Fibroblast of gingiva (primary cell): ENCODE data around the gene ZRANB3.
A peak's percentile ranks its signal among the peaks of the same experiment; 100 is the strongest.

Source experiments
- DNase-seq: peaks from one replicate; pipeline ENCODE4 v3.0.0-alpha.2; 2011; ENCODE audit warnings: low read depth

Gene ZRANB3

DNA sequence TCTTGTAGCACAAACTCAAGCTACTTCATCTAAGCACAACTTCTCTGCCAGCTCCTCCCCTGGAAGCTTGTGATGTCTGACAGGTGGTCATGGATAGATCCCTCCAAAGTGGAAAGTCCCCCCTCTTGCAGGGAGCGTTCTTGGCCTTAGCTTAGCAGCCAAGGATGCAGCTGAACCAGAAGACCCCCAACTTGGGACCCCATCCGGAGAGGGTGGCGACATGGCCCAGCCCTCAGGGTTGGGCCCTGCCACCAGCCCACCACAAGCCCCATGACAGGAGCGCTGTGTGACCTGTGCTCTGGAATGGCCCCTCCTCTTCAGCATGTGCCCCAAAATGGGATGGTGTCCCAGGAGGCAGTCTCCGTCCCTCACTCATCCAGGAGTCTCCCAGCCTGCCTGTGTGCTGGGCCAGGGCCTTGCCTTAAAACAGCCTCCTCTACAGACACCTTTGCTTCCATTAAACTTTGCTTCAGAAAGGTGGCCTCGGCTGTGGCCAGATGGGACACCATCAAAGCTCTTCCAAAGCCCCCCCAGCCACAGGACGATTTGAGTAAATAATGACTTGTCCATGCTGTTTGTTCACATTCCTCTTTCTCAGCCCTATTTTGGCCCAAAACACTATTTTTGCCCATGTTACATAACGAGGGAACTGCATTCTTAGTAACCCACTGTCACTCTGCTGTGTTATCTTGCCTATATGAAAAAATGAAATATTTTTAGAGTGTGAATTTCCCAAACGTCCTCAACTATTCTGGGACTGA is 356.8 kb downstream of the ZRANB3 start:
- DNase-seq, result no peak

DNA sequence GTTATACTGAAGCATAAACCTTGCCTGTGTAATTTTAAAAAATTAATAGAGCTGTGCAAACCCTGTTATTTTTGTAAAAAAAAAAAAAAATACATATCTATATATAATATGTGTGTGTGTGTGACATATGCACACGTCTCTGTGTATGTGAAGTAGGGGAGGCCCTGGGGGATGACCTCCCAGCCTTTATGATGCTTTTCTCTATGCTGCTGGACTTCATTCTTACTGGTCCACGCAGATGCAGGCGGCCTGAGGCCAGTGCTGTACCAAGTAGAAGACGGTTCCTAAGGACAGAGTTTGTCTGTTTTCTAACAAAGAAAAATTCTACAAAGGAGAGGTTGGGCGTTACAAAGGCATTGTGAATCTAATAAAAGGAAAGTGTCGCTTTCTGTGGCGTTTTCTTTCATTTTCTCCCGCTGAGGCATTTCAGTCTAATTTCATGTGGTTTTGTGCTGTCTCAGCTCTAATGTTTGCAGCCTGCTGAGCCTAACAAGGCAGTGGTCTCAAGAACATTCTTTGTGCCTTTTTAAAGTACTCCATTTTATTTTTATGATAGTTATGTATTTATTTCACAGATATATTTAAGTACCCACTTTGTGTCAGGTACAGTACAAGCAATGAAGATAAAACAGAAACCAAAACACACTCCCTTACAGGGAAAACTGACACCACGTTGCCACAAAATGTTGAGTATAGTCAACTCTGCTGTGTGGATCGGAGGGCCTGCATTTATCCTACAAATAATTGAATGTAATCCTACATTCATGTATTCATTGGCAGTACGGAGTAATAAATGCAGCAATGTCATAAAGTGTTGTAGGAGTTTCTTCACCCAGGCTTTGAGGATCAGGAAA is 360.9 kb downstream of the ZRANB3 start:
- DNase-seq, result no peak

DNA sequence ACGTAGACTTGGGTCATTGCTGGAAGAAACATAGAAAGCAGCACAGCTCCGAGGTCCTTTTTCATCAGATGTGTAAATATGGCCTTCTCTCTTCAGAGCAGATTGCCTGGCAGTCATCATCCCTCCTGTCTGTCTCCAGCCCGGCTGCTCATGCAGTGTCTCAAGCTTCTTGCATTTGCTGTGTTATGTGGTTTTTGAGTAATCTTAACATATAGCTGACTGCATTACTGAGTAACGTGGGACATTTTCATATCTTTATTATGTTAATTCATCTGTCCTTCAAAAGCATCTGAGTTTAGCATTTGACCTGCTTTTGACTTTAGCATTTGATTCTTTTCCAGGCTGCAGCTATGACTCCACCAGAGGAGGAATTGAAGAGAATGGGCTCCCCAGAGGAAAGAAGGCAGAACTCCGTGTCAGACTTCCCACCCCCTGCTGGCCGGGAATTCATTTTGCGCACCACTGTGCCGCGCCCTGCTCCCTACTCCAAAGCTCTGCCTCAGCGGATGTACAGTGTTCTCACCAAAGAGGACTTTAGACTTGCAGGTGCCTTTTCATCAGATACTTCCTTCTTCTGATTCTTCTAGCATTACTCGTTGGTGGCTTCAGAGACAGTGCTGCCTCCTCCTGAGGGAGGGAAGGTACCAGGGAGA is 362.7 kb downstream of the ZRANB3 start:
- no peak for DNase-seq

DNA sequence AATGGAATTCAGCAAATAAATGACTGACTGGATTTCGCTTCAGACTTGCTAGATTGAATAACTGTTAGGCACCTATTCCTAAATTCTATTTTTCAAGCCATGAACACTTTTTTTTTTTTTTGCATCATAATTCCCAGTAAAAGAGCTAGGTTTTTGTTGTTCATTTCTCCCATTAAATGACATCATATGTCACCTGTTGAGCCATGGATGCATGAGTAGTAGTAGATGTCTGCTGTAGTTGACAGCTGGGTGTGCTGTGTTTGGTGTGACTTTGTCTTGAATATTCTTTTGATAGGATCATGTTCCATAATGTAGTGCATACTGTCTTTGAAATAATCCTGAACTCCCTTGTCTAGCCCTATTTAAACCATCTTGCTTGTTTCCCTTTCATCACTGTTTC is 363.7 kb downstream of the ZRANB3 start:
- no peak for DNase-seq

DNA sequence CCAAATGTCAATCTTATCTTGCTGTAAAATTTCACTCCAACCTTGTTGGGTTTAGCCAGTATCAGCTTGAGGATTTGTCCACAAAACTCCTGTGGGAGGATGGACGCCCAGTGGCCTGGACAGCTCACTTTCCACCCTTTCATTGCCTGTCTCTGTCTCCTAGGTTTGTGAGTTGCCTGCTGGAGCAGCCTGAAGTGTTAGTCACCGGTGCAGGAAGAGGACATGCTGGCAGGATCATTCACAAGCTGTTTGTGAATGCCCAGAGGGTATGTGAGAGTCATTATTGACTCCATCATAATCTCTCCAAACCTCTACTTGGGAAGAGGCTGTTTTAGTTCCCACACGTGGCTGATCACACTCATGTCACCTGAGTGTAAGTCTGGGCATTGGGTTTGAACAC is 366.6 kb downstream of the ZRANB3 start:
- DNase-seq, result peak; percentile 26

DNA sequence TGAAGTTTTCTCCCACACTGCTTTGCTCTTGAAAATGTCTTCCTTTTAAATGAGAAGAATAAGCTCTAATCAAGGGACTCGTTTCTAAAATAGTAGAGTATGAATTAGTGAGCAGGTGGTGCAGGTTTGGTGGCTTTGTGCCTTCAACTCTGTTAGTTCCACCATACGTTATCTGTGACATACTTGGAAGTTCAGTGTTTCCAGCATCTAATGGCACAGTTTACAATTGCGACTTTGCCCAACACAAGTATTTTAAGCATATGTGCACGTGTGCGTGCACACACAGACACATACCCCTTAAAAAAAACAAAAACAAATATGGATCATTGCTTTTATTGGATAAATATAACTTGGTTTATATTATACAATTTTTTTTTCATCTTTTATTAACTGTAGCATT is 367.1 kb downstream of the ZRANB3 start:
- DNase-seq, result no peak

DNA sequence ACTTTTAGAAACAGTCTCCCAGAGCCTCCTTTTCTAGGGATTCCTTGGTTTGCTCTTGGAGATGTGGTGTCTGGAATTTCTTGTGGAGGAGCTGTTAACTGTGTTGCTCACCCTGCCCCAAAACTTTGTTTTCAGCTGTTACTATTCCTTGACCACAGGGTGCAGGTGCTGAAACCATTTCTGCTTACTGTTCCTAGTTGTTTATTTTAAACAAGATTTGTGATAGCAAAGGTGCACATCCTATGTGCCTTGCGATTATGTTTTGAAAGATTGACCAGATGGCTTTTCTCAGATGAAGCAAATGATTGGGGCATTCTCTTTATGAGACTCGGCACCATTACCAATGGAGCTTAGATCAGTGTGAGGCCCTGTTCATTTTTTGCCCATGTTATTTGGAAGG is 367.7 kb downstream of the ZRANB3 start:
- DNase-seq, result no peak

DNA sequence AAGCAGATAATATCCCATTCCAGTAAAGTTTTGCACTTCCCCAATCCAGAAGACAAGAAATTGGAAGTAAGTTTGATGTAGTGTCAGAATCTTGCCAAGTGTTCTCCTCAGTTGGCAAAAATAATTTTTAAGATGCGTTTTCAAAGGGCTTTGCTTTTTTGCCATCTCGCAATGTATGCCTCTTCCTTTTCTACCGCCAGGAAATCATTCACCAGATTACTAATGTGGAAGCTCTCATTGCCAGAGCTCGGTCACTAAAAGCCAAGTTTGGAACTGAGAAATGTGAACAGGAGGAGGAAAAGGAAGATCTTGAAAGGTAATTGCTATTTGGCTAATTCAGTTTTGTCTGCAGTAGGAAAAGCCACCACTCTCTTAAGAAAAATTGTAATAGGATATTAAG is 368.2 kb downstream of the ZRANB3 start:
- no peak for DNase-seq

DNA sequence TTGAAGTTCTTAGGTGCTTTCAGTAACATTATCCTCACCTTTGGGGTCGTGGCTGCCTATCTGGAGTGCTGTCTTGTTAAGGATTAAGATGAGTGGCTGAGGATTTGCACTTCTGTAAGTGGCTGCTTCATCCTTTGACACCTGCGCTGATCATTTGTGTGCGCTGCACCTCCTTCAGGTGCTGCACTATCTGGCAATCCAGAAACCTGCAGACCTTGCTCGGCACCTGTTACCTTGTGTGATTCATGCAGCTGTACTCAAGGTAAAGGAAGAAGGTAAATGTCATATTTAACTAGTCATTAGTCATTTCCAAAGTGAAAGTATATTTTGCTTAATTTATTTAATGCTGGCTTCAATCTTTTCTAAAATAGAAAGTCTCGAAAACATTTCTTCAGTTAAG is 368.6 kb downstream of the ZRANB3 start:
- no peak for DNase-seq

DNA sequence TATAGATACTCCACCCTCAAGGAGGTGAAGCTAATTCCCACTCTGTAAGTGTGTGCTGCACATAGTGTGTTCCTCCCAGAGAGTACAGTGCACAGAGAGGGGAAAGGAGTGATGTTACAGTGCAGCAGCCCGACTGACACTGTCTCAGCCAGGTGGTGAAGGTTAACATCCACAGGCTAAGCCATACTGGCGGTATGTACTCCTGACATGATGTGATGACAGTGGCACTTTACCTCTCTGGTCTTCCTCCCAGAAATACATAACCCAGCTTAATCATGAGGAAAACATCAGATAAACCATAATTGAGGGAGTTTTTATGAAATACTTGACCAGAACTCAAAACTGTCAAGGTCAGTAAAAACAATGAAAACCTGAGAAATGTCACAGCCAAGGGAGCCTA is 371.8 kb downstream of the ZRANB3 start:
- DNase-seq, result no peak

DNA sequence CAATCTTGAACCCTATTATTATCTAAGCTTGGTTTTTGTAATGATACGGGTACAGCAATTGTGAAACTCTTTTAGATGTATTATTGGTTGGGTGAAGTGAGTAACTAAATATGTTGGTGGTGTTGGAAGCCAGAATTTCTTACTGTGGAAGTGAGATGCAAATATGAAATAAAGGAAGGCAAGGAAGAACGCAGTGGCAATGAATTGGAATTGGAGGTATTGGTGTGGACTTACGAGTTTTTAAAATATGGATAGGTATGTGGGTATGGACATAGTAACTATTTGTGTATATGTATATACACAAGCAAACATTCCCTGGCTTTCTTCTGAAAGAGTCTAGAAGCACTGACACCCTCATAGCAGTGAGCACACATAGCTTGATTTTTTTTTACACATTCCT is 373.2 kb downstream of the ZRANB3 start:
- DNase-seq, result no peak

DNA sequence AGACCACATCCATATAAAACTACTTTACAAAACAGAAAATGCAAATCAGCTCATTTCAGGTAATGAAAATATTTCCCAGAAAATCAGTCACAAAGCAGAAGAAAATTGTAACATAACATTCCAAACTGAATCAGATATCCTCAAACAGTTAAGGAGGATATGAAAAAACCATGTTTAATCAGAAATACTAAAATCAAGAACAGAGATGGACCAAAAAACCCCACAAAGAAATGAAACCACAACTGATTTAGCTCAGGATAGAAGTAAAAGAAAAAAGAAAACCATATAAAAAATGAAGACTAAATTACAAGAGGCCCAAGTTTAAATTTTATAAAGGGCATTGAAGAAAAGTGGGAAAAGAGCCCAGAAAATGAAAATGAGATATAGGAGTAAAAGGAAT is 376.1 kb downstream of the ZRANB3 start:
- DNase-seq, result no peak

DNA sequence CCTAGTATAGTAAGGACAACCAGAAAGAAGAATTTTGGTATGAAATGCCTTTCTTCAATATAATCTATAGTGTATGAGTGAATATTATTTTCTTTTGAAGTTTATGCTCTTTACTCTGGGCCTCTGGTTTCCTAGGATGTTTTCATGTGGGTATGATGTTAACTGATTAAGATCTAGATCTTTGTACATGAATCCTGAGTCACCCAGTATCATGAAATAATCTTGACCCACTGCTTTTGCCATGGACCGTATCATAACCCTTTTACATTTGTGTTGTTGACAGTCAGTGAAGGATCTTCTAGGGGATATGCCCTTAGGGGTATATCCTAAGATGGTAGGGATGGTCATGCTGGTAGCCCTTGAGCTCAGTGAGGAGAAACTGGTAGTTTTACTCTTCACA is 378.7 kb downstream of the ZRANB3 start:
- no peak for DNase-seq

DNA sequence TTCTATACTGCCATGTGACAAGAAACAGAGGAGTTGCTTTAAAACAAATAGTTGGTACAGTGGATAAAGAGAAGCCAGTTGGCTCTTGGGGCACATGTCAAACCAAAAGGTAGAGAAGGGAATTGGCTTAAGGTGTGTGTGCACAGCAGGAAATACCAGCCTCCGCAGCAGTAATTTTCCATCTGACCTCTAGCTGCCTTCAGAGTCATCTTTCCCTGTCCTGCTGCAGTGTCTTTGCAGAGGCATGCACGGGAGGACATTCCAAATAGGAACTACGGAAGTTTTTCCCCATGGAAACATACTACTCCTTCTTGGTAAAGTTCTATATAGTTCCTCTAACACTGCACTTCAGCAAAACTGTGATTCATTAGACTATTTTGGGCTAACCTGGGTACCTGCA is 379.4 kb downstream of the ZRANB3 start:
- DNase-seq, result no peak

DNA sequence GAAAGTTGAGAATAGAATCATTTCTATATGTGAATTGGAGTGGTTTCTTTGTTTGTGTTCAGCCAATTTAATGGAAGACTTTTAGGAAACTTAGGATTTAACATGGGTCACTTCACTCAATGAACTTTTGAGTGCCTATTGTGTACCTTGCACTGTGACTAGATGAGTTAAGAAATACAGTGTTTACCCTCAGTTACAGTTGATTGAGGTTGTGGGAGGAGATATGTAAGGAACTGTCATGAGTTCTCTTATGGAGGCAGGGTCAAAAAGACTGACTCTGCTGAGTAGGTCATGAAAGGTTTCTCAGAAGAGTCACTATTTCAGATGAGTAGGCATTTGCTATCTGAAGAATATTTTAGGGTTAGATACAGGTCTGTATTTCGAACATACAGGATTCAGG is 380.3 kb downstream of the ZRANB3 start:
- DNase-seq, result no peak

DNA sequence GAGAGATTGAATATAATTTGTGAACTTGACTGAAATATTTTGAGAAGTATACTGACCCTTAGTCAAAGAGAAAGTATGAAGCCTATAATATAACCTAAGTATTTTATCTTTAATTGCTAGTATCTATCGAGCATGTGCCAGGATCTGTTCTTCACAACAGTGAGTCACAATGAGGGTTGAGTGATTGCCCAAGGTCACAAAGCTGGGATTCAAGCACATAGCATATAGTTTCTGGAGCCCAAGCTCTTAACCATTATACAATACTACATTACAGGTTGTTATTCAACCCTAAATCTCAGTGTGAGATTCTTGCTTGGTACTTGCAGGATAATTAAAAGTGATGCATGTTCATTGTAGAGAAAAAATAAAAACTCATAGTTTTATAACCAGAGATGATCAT is 381.8 kb downstream of the ZRANB3 start:
- peak; percentile 41 for DNase-seq

DNA sequence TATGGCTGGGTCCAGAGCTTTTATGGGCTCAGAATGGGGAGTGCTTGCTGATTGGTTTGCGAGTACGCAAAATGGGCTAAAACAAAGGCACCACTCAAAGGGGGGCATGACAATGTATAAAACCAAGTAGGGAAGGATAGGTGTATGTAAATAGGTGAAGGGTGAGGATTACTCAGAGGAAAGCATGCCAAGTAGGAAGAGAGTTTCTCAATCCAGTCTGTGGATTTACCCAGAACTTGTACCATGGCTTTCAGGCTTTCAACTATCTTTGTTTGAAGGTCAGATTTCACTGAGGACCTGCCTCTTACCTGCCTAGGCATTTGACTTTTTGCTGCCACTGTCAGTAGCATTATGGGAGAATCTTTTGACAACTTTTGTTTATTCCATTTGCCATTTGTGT is 386.7 kb downstream of the ZRANB3 start:
- DNase-seq, result no peak

DNA sequence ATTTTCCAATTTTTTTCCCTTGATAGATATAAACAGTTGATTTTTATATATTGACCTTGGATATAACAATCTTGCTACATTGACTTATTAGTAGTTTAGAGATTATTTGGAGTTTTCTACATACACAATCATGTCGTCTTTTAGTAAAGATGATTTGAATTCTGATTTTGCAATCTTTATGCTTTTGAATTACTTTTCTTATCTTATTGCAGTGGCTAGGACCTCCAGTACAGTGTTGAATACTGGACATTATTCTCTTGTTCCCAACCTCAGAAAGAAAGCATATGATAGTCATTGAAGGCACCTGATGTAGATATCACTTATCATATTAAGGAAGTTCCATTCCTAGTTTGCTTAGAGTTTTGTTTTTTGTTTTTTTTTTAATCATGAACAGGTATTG is 388.7 kb downstream of the ZRANB3 start:
- DNase-seq, result no peak

DNA sequence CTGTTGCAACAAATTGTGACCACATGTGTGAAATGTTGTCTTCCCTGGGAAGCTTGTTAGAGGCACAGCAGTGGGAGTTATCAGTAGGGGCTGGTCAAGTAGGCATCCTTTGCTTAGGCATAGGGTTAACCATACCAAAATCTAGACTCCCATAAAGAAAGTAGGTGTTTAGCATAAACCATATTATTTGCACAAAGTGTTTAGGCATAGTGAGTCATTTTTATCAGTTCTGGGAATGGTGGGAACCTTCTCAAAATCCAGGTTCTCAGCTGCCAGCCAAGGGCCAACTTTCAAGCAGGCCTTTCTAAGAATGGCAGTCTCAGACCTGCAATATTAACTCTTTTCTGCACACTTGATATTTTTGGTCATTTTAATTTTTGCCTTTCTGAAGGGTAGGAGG is 390.4 kb downstream of the ZRANB3 start:
- no peak for DNase-seq

DNA sequence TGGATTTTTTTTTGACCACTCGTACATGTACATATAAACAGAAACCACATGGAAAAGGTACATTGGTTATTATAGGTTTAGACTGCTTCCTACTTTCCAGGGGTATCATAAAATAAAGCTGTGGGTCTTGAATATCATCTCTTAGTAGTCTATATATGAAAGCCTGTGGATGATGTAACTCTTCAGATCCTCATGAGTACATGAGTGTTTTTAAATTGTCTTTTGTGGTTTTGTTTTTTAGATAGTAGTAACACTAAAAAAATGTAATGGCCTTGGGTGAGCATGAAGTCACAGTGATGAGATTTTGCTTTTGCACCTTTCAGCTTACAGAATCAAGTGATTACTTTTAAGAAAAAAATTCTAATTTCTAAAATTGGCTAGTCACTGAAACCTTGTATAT is 398.7 kb downstream of the ZRANB3 start:
- DNase-seq, result no peak

DNA sequence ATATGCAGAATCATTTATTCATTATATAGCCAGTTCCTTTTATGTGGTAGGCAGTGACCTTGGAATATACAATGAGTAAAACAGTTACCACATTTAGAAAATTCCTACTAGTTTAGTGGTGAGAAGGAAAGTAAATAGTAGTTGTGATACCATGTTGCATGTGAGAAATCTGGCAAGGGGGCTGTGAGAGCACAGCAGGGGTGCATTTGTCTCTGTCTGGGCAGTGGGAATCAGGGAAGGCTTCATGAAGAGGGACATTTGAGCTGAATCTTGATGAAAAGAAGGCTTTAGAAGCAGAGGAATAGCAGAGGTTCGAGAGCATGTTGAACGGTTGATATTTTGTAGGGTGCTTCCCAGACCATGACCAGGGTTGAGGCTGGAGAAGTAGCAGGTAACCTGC is 400.3 kb downstream of the ZRANB3 start:
- no peak for DNase-seq

DNA sequence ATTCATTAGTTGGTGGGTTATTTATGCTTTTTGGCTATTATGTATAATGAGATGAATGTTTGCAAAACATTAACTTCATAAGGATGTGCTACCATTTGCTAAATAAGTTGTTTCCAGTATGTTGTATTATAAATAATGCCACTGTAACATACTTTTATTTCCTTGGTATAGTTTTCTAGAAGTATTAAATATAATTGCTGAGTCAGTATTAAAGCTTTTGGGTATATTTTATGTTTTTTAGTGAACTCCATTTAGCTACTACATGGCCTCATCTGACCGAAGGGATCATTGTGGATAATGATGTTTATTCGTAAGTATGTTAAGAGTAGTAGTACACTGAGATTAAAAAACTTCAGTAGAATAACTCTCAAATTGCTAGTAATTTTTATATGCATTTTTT is 405.1 kb downstream of the ZRANB3 start:
- DNase-seq, result no peak
